Measurements from ENCODE around the gene CD48.

The CD48 gene, protein sequence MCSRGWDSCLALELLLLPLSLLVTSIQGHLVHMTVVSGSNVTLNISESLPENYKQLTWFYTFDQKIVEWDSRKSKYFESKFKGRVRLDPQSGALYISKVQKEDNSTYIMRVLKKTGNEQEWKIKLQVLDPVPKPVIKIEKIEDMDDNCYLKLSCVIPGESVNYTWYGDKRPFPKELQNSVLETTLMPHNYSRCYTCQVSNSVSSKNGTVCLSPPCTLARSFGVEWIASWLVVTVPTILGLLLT

GRCh38 chr1:160711602-160712311 lies at the start of gene CD48:
TSS of gene CD48 (minus strand) at chr1:160711822. CDS start at chr1:160711763, 59 bp downstream.
- peak; percentile 79 for DNase-seq

- DNase-seq, result no peak
Observed at GRCh38 chr1:160761046-160761445, 49.4 kb upstream of the CD48 start.

- no peak for DNase-seq
Observed at GRCh38 chr1:160759740-160760139, 48.1 kb upstream of the CD48 start.

GRCh38 chr1:160758521-160758920 lies 46.9 kb upstream of the CD48 start:
- no peak for DNase-seq

- DNase-seq, result no peak
Observed at GRCh38 chr1:160756849-160757201, 45.2 kb upstream of the CD48 start.

- DNase-seq, result peak; percentile 64
Observed at GRCh38 chr1:160755911-160756848, 44.6 kb upstream of the CD48 start.

GRCh38 chr1:160755461-160755860 lies 43.8 kb upstream of the CD48 start:
- no peak for DNase-seq

DNA sequence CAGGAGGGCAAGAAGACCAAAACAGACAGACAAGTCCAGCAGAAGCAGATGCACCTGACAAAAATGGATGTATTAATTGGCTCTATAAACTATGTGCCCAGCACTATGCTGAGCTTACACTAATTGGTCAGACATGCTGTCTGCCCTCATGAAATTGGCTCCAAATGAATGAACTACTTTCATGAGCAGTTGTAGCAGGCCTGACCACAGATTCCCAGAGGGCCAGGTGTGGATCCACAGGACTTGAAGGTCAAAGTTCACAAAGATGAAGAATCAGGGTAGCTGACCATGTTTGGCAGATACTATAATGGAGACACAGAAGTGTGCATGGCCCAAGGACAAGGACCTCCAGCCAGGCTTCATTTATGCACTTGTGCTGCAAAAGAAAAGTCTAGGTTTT lies 42.0 kb upstream of the CD48 start:
- no peak for DNase-seq

GRCh38 chr1:160752924-160753323 lies 41.3 kb upstream of the CD48 start:
- DNase-seq, result no peak

DNA sequence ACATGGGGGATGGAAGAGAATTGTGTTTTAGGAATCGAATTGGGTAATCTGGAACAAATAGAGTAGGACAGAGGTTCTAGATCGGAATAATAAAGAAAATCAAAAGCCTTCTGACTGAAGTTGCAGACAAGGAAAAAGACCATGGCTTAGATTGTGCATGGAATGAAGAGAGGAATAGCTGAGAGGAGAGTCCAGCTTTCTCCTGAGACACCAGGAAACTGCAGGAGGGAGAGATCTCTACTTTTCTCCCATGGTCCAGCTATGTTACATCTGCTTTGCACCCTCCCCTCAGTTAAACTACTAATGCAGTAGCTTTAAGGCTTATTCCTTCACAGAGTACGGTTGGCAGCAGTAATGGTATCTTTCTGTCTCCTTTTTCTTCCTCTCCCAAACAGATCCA lies 40.8 kb upstream of the CD48 start:
- DNase-seq, result no peak

GRCh38 chr1:160750608-160751007 lies 39.0 kb upstream of the CD48 start:
- DNase-seq, result no peak

GRCh38 chr1:160748878-160749269 lies 37.3 kb upstream of the CD48 start:
- DNase-seq, result no peak

DNA sequence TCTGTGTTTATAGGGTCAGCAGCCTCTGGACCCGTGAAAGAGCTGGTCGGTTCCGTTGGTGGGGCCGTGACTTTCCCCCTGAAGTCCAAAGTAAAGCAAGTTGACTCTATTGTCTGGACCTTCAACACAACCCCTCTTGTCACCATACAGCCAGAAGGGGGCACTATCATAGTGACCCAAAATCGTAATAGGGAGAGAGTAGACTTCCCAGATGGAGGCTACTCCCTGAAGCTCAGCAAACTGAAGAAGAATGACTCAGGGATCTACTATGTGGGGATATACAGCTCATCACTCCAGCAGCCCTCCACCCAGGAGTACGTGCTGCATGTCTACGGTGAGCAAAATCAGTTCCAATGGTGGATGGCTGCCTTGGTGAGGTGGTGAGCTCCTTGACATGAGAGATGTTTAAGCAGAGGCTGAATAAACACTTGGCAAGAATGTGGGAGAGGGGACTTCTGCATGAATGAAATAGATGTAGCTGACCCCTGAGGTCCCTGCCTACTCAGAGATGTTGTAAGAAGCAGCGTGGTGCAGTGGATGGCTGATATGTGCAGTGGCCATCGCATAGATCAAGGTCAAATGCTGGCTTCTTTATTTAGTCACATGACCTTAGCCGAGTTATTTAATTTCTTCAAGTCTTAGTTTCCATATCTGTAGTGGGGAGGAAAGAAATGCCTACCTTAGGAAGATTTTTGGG lies 36.7 kb upstream of the CD48 start:
- no peak for DNase-seq

DNA sequence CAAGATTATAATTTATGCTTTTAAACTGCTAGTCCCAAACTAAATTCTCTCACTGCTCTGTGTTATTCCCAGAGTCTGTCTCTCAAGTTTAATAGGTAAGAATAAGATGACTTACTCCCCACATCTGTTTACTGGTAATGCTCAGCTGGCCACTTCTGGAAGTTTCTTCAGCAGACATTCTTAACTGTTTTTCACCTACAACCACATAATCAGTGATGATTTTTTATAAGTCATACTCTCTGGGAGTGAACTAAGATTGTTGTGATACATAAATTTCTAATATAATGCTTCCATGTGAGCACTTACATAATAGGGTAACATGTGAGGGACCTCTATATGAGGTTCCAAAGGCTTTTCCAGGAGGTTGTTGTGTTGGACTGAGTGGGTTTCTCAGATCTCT lies 36.1 kb upstream of the CD48 start:
- no peak for DNase-seq

DNA sequence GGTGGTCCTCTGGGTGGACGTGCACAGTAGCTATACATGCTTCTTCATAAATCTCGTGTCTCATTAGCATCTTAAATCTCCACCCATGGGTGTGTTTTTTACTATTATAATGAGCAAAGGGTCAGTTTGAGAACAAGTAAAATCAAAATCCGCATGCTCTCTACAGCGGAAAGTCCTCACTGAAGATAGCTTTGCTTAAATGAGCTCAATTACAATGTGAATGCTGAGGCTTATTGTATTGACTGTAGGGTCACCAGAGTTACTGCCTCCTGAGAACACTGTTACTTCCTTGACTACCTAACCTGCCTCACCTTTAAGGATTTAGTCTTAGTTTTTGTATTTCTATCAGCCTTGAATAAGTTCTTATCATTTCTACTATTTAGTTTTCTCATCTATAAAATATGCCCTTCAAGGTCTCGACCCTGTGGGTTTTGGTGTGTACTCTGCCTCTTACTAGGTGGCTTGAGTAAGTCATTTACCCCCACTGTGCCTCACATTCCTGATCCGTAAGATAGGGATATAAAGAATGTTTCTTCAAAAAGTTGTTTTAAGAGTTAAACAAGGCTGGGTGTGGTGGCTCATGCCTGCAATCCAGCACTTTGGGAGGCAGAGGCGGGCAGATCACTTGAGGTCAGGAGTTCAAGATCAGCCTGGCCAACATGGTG lies 35.3 kb upstream of the CD48 start:
- no peak for DNase-seq

DNA sequence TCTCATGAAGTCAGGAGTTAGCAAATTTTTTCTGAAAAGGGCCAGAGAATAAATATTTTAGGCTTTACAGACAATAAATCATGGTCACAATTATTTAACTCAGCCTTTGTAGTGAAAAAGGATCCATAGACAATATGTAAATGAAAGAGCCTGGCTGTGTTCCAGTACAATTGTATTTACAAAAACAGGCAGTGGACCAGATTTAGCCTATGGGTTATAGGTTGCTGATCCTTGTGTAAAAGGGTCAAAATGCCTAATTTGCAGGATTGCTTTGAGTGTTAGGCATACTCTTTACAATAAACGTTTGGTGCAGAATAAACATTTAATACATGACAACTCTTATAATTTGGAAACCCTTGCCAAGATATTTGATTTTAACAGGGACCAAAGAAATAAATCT lies 33.9 kb upstream of the CD48 start:
- DNase-seq, result no peak

GRCh38 chr1:160744852-160745520 lies 33.4 kb upstream of the CD48 start:
- no peak for DNase-seq

DNA sequence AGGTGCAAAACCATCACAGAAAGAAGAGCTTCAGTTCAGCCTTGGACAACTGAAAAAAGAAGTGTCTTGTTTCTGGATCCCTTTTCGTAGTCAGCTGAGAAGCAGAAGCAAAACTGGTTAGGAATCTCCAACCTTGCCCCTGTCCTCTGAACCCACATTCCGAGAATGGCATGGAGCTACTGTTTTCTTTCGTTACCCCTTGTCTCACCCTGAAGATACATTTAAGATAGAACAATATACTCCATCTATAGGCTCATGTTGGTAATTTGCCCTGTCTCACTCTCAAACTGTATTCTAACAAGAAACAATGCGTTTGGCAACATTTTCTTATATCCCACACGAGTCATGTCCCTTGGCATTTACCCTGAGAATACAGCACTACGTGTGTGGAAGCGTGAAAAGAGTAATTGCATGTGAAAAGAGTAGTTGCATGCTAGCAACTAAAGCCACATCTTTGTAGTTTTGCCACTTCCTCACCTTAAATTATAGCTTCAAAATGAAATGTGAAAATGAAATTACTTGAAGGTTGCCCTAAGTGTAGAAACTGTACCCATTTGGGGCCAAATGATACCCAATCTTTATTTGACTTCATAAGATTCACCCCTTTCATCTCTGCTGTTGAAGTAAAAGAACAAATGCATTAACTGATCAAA lies 32.7 kb upstream of the CD48 start:
- DNase-seq, result peak; percentile 53

- DNase-seq, result no peak
Observed at GRCh38 chr1:160743266-160743665, 31.6 kb upstream of the CD48 start.

DNA sequence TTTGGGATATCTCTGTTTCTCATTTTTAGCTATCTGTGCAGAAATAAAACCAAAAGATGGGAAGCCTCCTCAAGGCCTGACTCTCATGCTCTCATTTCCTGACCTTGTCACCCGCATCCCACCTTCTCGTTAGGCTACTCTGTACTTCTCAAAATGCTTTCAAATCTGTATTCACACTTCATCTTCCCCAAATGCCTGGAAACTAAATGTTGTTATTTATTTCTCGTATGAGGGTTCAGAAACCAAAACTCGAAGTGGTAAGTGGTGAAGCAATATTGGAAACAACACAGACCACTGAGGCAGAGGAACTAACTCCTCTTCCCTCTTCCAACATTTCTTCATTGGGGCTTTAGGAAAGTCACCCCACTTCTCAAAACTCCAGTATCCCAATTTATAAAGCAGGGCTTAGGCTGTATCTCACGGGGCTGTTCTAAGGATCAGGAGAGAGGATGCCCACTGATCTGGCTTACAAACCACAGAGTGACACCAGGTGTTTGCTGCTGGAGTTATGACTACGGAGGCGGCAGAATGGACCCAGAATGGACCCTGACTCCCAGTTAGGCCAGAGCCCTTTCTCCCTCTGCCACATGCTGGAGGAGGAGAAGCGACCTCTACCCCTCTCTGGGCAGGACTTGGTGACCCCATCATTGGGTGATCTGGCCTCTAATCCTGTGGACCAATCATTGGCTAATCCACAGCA lies 31.0 kb upstream of the CD48 start:
- peak; percentile 39 for DNase-seq
